Measurements from ENCODE around the gene IL5RA. TPM values are rescaled to one million over a fixed set of nuclear protein-coding genes. Genes with fewer than 3 reads are reported as not detected.

IL5RA gene
- polyA plus RNA-seq, 1 of the 3 experiments (the other 2 are of a cell fraction), result not detected

DNA sequence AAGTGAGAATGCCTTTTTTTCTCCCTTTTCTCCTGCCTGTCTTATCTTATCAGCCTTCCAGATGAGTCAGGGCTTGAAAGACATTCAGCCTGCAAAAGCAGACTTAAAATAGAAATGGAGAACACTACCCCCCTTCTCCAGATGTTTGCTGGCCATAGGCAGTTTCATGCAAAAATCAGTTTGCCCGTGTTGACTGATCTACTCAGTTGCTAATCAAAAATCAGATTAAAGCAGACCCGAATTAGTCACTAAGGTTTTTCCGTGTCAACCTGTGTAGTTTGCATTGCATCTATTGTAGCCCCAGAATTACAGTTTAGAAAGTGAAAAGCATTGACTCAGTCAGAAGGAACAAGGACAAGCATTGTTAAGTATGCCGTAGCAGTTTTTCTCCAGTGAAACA, 56.2 kb downstream of the IL5RA start:
- Histone ChIP-seq H3K9ac (no peak overlapping the region), H3K4me2 (no peak overlapping the region), H3K79me2 (ENCODE audit: insufficient read depth) (no peaks in the 10 kb centered on the region), H3K27ac (ENCODE audit: low read depth in 2 of 2, low read length in 1 of 2) (no peak overlapping the region), H3F3A (replicated peaks; ENCODE audit: insufficient read depth) (no peaks in the 10 kb centered on the region), H3K4me1 (ENCODE audit: control insufficient read depth in 1 of 2, insufficient read depth in 2 of 2, low read depth in 1 of 2, low read length in 1 of 2) (no peaks in the 10 kb centered on the region; a peak in 1 of 4 replicates), H2AFZ (ENCODE audit: low read depth) (no peak overlapping the region), H3K27me3 (ENCODE audit: insufficient read depth) (no peaks in the 10 kb centered on the region), H3K4me3 (ENCODE audit: low read depth in 2 of 2, low read length in 1 of 2) (no peak overlapping the region), H3K9me3 (no peaks in the 10 kb centered on the region), H4K20me1 (ENCODE audit: insufficient read depth) (no peaks in the 10 kb centered on the region), H3K9me2 (no peaks in the 10 kb centered on the region), H3K36me3 (replicated peaks in 1 of 2; ENCODE audit: control insufficient read depth in 1 of 2, insufficient read depth in 2 of 2, low read length in 1 of 2) (peaks cover 0 to 3% of the 10 kb centered on the region in 2 experiments)
- WGBS (ENCODE audit: low lambda C conversion rate), result 21% methylated on average over 4 of the region's 4 CpGs
- ChIA-PET POLR2A (no interaction called here), CTCF (interaction anchor here (1.2 kb wide), 1 partner anchor 146 kb away, joined by 3 read pairs; no protein-coding TSS in a partner anchor)
- no peak for TF ChIP-seq ELF1 (IDR thresholded peaks at IDR 0.05)
- no peak for TF ChIP-seq JUND (IDR thresholded peaks at IDR 0.05)
- no peak for TF ChIP-seq EP300 (IDR thresholded peaks at IDR 0.05; ENCODE audit: borderline replicate concordance in 1 of 2, low read depth in 1 of 2, low read length in 1 of 2)
- TF ChIP-seq, protein P1, sequence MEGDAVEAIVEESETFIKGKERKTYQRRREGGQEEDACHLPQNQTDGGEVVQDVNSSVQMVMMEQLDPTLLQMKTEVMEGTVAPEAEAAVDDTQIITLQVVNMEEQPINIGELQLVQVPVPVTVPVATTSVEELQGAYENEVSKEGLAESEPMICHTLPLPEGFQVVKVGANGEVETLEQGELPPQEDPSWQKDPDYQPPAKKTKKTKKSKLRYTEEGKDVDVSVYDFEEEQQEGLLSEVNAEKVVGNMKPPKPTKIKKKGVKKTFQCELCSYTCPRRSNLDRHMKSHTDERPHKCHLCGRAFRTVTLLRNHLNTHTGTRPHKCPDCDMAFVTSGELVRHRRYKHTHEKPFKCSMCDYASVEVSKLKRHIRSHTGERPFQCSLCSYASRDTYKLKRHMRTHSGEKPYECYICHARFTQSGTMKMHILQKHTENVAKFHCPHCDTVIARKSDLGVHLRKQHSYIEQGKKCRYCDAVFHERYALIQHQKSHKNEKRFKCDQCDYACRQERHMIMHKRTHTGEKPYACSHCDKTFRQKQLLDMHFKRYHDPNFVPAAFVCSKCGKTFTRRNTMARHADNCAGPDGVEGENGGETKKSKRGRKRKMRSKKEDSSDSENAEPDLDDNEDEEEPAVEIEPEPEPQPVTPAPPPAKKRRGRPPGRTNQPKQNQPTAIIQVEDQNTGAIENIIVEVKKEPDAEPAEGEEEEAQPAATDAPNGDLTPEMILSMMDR (IDR thresholded peaks at IDR 0.05), result no peak
- TF ChIP-seq RXRA (IDR thresholded peaks at IDR 0.05; ENCODE audit: borderline replicate concordance, low read depth), result no peak
- no peak for TF ChIP-seq ZBTB33 (IDR thresholded peaks at IDR 0.05; ENCODE audit: borderline replicate concordance, low read depth)
- TF ChIP-seq FOXJ3 (CRISPR knock-in tag; IDR thresholded peaks at IDR 0.05), result no peak
- no peak for TF ChIP-seq MEF2A (IDR thresholded peaks at IDR 0.05; ENCODE audit: borderline replicate concordance, low read depth)
- no peak for TF ChIP-seq GATA2 (CRISPR knock-in tag; IDR thresholded peaks at IDR 0.05)
- no peak for TF ChIP-seq SIN3A (IDR thresholded peaks at IDR 0.05; ENCODE audit: borderline replicate concordance, low read depth, low read length)
- no peak for TF ChIP-seq FOSL2 (IDR thresholded peaks at IDR 0.05; ENCODE audit: borderline replicate concordance, low read depth)
- no peak for TF ChIP-seq RFX5 (IDR thresholded peaks at IDR 0.05; ENCODE audit: low read length)
- no peak for TF ChIP-seq RCOR1 (IDR thresholded peaks at IDR 0.05; ENCODE audit: low read length)
- no peak for DNase-seq

- WGBS (ENCODE audit: low lambda C conversion rate), result 61% methylated on average over 22 of the region's 25 CpGs
- TF ChIP-seq JUND (IDR thresholded peaks at IDR 0.05) (no peak), RCOR1 (IDR thresholded peaks at IDR 0.05; ENCODE audit: low read length) (no peak), ELF1 (IDR thresholded peaks at IDR 0.05) (no peak), REST (IDR thresholded peaks at IDR 0.05; ENCODE audit: low read depth, low read length) (no peak), USF1 (IDR thresholded peaks at IDR 0.05; ENCODE audit: borderline replicate concordance, low read depth) (no peak), MEF2A (IDR thresholded peaks at IDR 0.05; ENCODE audit: borderline replicate concordance, low read depth) (no peak)
- TF ChIP-seq, protein P1 (IDR thresholded peaks at IDR 0.05), result no peak
Measured at GRCh38 chr3:3038201-3038991, 71.8 kb downstream of the IL5RA start.

More at GRCh38 chr3:3038201-3038991, 71.8 kb downstream of the IL5RA start:
- H3F3A ChIP-seq (replicated peaks; ENCODE audit: insufficient read depth), result no peaks in the 10 kb centered on the region
- no peak overlapping the region for H3K9ac ChIP-seq
- H3K36me3 ChIP-seq (replicated peaks in 1 of 2; ENCODE audit: control insufficient read depth in 1 of 2, insufficient read depth in 2 of 2, low read length in 1 of 2), result no peaks in the 10 kb centered on the region
- CTCF ChIA-PET, result no interaction called here
- no peak overlapping the region for H3K4me2 ChIP-seq
- H2AFZ ChIP-seq (ENCODE audit: low read depth), result no peak overlapping the region
- H3K27me3 ChIP-seq (ENCODE audit: insufficient read depth), result no peaks in the 10 kb centered on the region
- POLR2A ChIA-PET, result no interaction called here
- H3K4me1 ChIP-seq (ENCODE audit: control insufficient read depth in 1 of 2, insufficient read depth in 2 of 2, low read depth in 1 of 2, low read length in 1 of 2), result no peaks in the 10 kb centered on the region
- DNase-seq, result no peak
- no peaks in the 10 kb centered on the region for H3K79me2 ChIP-seq (ENCODE audit: insufficient read depth)
- no peaks in the 10 kb centered on the region for H3K9me3 ChIP-seq
- no peak overlapping the region for H3K4me3 ChIP-seq (ENCODE audit: low read depth in 2 of 2, low read length in 1 of 2)
- no peaks in the 10 kb centered on the region for H3K9me2 ChIP-seq
- no peaks in the 10 kb centered on the region for H4K20me1 ChIP-seq (ENCODE audit: insufficient read depth)
- no peak overlapping the region for H3K27ac ChIP-seq (ENCODE audit: low read depth in 2 of 2, low read length in 1 of 2)
